ENCODE measurements around the gene DPP3.

Gene DPP3

DNA sequence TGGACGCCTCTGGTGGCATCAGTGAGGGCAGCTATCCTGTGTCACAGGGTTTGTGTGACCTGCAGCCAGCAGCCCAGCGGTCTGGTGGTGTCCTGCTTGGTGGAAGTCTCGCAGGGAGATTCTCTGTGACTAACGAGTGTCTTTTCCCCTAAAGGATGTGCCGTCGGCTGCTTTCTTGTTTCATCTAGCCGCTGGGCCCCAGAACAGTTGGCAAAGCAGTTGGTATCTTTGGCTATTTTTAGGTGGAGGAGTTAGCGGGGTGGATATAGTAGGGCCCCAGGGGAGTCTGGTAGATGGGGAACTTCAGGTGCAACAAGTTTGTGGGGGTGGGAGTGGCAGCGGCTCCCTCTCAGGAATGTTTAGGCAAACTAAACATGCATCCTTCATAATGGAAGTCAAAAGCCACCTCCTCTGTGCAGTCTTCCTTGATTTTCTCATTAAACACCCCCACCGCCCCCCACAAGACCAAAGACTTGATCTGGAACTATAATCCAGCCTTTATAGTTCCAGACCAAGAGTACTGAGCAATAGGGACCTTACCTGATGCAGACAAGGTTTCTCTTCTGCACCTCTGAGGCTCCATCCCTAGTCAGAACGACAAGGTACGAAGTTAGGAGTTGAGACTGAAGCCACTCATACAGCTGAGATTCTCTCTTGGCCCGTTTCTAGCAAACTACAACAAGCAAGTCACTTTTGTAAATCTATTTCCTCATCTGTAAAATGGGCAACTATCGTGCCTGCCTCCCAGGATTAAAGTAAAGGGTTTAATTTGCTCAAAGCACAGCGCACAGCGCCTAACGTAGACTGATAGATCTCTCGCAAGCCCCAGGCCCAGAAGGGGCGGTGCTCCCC is 14.6 kb upstream of the DPP3 start:
- DNase-seq: no peak

DNA sequence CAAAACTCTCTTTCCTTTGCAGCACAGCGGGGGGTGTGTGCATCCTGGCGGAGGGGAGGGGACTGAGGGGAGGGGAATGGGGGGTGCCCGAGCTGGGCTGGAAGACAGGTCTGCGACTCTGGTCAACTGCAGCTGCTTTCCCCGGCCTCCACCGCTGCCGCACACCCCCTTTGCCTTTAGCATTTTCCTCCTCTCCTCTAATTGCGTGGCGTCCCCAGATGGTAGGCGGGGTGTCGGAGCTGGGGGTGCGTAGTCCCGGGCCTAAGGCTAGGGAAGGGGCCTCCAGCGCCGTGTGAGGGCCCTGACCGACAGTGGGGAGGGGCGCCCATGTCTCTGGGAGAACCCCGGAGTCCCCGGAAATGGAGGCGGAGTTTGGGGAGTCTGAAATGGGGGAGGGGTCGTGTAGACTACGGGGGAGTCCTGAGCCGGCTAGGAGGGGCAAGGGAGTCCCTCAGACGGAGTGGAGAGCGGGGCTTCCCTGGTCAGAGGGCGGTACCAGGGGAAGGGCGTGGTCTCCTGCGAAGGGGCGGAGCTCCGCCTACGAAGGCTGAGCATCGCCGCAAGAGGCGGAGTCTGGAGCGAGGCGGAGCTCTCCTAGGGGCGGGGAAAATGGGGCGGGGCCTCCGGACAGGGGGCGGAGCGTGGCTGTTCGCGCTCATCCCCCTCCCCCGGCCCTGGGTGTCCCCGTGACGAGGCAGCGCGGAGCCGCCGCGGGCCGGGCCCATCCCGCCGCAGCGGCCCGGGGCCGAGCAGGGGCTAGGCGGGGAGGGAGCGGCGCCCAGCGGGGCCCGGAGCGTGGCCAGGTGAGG is 13.8 kb upstream of the DPP3 start, which contains the start of gene PELI3:
TSS of gene PELI3 (plus strand) at position 681 of the 809 bp plus-strand sequence. CDS start 1,224 bp downstream, outside the sequence.
- DNase-seq: peak; percentile 46 to 66

DNA sequence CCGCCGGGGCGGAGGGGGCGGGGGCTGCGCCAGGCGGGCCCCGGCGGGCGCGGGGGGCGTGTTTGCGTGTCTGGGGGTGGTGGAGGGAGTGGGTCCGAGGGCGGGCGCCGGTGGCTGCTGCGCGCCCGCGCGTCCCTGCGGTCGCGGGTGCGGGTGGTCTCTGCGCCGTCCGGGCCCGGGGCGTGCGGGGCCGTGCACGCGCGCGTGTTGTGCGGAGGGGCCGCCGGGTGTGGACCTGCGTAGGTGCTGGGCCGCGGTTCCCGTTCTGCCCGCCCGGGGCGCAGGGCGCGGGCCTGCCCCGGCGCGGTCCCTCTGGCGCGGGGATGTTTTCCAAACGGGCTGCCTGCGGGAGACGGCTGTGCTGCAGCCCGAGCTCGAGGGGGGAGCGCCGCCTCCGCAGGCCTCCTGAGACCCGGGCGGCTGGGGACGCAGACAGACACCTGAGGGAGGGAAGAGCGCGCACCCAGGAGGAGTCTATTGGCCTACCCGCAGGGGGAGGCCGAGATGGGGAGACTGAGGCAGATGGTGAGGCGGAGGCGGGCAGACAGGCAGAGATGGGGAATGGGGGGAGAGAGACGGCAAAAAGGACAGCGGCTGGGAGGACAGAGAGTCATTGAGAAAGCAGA is 13.1 kb upstream of the DPP3 start:
- DNase-seq: no peak

DNA sequence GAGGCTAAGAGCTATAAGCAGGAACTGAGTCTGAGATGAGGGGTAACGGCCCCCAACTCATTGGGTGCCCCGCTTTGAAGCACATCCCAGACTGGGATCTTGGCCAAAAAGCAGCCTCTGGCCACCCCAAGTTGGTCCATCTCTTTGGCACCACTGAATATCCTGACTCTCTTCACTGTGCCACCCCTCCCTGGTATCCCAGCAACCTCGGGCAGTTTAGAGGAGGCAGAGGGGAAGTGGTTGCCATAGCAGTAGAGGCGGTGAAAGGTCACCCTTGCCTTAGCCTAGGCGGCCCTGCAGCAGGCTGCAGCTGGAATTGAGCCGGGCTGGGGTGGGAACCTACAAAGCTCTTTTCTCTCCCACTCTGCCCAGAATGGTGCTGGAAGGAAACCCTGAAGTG is 12.5 kb upstream of the DPP3 start:
- DNase-seq: no peak

DNA sequence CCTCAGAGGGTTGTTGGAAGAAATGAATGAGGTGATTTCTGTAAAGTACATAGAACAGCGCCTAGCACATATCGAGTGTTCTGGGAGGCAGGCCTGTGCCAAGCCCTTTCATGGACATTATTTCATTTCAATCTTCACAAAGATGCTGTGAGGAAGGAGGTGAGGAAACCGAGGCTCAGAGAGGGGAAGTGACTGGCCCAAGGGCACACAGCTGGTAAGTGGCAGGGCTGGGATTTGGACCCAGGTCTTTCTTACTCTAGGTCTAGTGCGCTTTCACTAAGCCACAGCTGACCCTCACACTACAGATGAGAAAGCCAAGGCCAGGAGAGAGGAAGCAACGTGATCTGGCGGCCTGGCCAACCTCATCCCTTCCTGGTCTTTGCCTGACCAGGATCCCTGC is 11.5 kb upstream of the DPP3 start:
- no peak for DNase-seq

DNA sequence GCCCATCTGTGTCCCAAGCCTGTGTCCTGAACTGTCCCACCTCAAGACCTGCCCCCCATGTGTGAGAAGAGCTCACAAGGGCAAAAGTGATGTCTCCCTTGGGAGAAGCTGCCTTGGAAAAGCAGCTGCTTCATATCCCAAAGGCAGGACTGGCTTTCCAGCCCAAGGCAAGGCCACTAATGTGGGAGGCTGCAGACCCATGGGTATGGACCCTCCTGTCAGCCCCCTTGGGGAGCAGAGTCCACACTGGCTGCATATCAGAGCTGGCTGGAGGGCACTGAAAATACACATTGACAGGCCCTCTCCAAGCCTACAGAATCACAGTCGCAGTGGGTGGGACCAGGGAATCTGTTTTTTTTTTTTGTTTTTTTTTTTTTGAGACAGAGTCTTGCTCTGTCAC is 10.8 kb upstream of the DPP3 start:
- no peak for DNase-seq

DNA sequence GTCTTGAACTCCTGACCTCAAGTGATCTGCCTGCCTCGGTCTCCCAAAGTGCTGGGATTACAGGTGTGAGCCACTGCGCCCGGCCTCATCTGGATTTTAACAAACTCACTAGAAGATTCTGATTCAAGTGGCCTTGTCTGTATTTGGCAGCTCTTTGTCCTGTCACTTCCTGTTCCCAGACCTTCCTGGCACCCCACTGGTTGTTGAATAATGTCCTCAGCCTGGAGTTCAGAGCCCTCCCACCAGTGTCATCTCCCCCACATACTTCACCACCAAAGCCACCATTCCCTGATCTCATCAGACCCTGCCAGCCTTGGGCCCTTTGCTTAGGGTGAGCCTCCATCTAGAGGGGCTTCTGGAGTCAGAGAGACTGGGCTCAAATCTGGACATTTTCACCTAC is 10.2 kb upstream of the DPP3 start:
- no peak for DNase-seq

DNA sequence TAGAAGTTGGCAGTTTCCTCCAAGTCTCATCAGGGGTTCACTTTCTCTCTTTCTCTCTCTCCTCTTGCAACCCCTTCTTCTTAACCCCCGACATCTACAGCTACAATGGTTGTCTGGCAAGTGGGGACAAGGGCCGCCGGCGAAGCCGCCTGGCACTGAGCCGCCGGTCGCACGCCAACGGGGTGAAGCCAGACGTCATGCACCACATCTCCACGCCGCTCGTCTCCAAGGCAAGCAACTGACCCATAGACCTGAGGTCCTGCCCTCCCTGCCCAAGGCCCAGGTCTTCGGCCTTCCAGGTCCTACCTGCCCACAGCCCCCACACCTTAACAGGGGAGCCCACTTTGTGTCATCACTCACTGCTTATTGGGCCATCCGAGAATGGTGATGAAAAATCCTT is 9.1 kb upstream of the DPP3 start:
- DNase-seq: no peak

DNA sequence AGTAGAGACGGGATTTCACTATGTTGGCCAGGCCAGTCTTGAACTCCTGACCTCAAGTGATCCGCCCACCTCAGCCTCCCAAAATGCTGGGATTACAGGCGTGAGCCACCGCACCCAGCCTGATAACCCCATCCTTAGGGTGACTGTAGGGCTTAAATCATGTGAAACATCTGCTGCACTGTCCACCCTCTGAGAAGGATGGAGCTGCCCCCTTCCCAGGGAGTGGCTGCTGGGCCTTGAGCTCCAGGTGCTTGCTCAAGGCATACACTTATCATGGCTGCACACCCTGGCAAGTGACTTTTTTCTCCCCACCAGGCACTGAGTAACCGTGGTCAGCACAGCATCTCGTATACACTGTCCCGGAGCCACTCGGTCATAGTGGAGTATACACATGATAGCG is 8.2 kb upstream of the DPP3 start:
- no peak for DNase-seq

DNA sequence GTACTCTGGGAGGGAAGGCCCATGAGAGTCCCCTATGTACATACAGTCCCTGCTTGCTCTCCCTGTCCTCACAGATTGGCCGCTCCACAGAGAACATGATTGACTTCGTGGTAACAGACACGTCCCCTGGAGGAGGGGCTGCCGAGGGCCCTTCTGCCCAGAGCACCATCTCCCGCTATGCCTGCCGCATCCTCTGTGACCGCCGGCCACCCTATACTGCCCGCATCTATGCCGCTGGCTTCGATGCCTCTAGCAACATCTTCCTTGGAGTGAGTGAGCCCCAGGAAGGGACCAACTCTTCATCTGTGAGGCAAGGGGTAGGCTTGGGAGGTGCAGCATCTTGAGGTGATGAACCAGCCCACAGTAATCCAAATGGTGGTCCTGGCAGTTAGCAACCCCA is 7.1 kb upstream of the DPP3 start:
- no peak for DNase-seq

DNA sequence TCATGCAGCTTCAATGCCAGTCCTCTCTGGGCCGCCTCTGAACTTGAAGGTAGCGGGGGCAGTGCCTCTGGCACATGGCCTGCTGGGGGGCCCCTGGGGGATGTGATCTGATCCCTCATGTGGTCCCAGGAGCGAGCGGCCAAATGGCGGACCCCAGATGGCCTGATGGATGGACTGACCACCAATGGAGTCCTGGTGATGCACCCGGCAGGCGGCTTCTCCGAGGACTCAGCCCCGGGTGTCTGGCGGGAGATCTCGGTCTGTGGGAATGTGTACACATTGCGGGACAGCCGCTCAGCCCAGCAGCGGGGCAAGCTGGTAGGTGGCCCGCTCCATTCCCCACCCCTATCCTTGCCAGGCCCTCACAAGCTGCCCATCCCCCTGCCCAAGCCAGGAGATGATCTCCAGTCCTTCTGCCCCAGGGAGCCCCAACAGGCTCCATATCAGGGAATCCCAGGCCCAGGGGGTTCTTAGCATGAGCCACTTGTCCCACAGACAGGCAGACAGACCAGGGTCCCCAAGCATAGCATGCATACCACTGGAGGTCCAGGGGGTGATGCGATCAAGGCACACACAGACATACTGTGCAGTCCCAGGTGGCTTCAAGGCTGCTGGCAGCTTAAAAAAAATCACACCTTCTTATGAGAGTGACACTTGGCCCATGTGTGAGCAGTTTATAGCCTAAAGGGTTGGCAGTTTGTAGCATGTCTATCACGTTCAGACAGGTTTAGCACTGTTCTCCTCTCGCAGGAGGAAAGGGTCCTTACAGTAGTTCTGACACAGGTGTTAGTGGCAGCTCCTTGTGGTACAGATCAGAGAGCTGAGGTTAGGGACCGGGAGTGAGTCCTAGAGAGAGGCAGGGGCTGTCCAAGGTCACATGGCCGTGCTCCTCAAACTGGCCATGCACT is 6.4 kb upstream of the DPP3 start:
- DNase-seq: no peak

DNA sequence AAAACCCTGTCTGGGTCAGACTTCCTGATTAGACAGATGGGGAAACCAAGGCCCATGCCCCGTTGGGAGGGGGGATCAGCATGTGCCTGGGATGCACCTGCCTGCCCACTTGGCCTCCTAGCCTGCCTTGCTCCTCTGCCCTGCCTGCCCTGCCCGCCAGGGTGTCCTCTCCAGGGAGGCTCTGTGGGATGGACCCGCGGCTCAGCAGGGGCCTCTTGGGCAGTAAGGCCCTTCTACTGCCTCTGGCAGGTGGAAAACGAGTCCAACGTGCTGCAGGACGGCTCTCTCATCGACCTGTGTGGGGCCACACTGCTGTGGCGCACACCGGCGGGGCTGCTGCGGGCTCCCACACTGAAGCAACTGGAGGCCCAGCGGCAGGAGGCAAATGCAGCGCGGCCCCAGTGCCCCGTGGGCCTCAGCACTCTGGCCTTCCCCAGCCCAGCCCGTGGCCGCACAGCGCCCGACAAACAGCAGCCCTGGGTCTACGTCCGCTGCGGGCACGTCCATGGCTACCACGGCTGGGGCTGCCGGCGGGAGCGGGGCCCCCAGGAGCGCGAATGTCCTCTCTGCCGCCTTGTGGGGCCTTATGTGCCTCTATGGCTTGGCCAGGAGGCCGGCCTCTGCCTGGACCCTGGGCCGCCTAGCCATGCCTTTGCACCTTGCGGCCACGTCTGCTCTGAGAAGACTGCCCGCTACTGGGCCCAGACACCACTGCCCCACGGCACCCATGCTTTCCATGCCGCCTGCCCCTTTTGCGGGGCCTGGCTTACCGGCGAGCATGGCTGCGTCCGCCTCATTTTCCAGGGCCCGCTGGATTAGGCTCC is 4.7 kb upstream of the DPP3 start:
- no peak for DNase-seq

DNA sequence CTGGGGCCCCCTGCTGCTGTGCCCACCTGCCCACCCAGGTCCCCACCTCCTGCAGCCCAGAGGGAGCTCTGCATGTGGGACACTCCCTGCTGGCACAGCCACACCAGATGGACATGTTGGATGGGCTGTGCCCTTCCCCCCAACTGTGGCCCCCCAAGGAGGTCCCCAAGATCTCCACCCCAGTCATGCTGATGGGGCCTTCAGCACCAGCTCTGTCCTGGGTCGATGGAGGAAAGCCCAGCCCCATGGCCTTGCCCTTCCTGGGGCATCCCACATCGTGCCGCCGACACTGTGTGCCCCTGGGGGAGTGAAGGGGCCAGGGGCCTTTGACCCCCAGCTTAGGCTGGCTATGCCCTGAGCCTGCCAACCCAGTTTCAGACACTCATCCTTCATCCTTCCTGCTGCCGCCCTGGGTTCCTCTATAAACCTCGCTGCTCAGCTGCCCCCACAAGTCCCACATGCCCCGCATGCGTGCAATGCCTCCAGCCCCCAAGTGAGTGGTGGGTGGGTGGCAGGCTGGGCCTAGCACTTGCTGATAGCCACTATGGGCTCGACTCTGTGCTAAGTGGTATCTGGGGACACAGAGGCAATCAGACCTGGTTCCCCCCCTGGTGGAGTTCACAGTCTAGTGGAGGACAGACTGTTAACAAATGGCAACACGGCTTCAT is 3.9 kb upstream of the DPP3 start:
- no peak for DNase-seq

DNA sequence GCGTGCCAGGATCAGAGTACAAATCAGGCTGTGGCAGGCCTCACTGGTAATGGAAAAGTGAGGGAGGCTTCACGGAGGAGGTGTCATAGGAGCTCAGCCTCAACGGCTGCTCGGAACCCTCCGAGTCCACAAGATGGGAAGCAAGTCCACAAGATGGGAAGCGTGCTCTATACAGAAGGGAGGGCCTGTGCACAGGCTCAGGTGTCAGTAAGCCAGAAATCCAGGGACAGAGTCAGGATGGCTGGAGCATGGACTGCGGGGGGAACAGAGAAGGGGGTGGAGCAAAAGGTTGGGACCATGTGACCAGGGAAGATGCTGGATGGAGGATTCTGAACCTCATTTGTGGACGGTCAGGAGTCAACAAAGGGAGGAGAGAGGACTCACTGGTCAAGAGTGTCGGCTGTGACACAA is 3.4 kb upstream of the DPP3 start:
- no peak for DNase-seq

DNA sequence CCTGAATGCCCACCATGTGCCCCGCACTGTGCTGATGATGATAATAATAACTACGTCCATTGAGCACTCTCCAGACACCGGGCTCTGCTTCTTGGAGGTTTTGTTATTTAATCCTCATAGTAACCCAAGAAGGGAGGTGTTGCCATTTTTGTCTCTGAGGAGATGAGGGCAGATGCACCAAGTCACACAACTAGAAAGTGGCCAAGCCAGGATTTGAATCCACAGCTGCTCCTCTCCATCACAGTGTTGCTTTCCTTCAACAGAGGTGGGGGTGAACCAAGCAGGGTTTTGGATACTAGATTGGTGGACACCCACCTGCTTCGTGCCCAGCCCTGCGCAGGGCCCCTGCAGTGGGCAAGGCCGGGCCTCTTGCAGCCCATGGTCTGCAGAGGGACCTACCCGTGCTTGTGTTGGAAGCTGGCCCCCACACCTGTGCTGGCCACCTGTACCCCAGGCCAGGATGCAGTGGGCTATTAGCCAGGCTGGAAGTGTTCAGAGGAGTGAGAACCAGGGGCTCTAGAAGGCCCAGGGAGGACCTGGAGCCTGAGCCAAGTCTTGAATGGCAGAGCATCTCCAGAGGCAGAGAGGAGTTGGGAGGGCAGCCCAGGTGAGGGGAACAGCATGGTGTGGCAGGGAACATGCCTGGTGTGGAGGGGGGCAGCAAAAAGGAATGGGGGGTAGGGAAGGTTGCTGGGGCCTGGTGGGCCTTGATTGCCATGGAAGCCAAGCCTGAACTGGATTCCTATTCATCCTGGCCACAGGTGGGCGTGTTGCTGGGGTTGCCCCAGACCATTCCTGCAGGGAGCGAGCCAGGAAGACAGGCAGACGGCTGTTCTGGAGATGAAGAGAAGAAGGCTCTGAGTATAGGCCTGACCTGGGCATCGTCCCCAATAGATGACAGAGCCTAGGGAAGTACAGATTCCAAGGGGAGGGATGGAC is 2.7 kb upstream of the DPP3 start:
- DNase-seq: no peak

DNA sequence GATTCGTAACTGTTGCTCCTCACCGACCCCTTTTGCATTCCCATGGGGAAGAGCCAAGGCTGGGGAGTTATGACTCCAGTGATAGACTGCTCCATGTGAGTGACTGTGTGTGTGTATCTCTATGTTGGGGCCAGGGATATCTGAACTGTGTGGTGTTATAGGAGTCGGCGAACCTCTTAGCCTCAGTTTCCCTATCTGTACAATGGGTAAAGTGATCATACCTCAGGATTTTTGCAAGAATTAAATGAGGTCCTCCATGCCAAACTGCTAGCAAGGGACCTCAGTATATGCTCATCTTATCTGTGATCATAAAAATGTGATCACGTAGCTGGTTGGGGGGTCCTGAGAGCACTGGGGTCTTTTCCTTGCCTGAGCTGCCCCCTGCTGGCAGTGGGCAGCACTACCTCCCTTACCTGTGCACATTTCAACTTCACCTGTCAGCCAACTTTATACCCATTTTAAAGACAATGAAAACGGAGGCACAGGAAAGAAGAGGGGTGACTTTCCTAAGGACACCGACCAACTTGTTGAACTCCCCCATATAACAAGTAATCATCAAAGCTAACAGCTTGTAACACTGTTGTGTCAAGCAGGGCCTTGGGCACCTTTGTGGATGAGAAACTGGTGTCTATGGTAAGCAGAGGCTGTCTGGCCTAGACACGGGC is 1.4 kb upstream of the DPP3 start:
- no peak for DNase-seq

DNA sequence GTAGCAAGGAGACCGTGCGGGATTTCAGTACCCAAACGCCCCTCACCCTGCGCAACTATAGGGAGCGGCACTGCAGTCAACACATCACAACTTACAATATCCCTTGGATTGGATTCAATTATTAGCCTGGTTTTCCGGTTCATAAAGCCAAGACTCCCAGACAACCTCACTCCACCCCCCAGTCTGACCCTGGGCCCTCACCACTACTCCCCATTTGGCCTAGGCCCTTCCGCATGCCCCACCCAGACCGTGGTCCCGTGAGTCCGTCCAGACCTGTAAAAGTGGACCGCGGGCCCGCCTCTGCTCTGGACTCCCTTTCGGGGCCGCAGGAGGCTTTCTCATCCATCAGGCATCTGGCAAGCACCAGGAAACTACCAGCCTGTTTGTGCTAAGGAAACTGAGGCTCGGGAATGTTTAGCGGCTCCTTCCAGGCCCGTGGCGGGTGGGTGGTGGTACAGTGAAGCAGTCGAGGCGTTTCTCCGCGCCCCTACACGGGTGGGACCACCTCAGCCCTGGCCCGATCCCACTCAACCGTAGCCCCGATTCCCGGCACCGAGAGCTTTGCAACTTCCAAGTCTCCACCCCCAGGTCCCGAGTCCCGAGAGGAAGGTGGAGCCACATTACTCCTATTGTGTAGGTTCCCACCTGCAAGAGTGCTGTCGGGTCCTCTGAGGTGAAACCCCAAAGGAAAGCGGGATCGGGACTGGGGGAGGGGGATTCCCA is 679 bp upstream of the DPP3 start:
- no peak for DNase-seq

DNA sequence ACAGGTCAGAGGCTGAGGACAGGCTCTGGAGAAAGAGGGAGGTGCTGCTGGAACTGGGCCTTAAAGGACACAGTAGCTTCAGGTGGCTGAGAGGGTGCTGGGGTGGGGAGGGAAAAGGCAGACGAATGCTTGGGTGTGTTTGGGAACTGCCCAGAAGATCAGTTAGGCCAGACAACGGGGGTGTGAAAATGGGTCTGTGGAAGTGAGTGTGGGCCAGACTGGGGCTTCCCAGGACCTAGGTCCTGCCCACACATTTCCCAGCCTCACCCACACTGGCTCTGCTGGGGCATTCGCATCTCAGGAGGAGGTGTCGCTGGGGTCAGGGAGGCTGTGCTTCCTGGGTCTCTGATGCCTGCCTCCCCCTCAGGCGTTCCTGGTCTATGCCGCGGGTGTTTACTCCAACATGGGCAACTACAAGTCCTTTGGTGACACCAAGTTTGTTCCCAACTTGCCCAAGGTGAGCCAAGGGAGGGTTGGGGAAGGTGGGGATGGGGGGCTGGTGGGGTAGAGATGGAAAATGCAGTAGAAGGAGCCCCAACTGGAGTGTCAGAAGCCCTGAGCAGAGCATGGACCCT is 4.7 kb downstream of the DPP3 start:
- no peak for DNase-seq
